Placental pericyte (primary cell): ENCODE data around the gene TRAPPC12. TPM values are rescaled to one million over a fixed set of nuclear protein-coding genes. Genes with fewer than 3 reads are reported as not detected.

Source experiments
- total RNA-seq: library from RNA; depleted of rRNA; stranded (reverse); fragments of >200 nt; gene quantifications from 2 replicates; pipeline ENCODE4 v1.2.3, GENCODE V29; 2012

Gene TRAPPC12
- 62.4 and 89.5 TPM in 2 replicates for total RNA-seq

GRCh38 chr2:3379647-3380534, at the start of gene TRAPPC12:
TRAPPC12 (plus strand) TSS chr2:3379694; CDS start chr2:3387624, 7,930 bp downstream.

GRCh38 chr2:3377612-3378432, 1.7 kb upstream of the TRAPPC12 start, which contains the start of gene EIPR1:
EIPR1 (minus strand) TSS chr2:3377818; CDS start chr2:3377689, 129 bp downstream.

DNA sequence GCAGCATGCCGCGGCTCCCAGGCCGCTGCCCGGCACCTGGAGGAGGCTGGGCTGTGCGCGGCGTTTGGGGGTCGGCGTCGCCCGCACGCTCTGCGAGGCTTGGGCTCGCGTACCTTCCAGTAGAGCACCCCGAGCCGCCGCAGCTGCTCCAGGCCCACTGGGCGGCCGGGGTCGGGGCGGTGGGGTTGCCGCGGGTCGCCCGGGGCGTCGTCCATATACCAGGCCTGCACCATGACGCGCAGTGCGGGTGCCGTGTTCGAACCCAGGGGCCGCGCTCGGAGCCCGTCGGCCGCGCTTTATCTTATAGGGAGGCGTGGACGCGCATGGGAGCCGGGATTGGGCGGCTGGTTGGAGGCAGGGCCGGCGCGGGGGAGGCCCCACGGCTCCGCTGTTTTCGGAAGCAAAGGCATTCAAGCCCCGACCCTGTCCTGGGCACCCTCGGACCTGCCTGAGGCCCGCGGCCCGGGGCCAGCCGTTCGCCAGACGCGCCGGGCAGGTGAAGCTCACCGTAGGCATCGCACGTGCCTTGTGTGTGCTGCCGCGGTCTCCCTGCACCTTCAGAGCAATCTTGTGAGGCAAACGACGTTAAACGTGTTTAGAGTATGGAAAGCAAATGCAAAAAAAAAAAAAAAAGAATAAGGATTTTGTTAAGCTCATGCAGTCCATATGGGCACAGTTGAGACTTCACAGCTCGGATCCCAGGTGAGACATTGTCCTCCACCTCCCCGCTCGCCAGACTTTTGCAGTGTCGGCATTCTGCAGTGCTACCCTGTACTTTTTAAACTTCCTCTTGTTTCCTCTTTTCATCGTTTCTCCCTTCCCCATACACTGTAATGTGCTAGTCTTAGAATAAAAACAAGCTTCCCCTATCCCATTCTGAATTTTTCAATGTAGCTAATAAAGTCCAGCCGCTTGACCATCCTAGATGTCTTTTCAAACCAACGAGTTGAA, 140.0 kb downstream of the TRAPPC12 start, which contains the start of gene ADI1:
Gene ADI1, minus strand, starts transcription at position 277 of the 951 bp plus-strand sequence. Its CDS starts 44 bp downstream, at position 233.

Other genes with a start within 250 kb of the TRAPPC12 start
- gene EIPR1, start 1.9 kb upstream of the TRAPPC12 start, total RNA-seq: 27.4 and 42.7 TPM in 2 replicates
- gene ADI1, start 139.8 kb downstream of the TRAPPC12 start, total RNA-seq: 38.7 and 42.8 TPM in 2 replicates
- 42.4 and 43.1 TPM in 2 replicates for gene RNASEH1, start 178.6 kb downstream of the TRAPPC12 start, total RNA-seq
- gene RPS7, start 195.6 kb downstream of the TRAPPC12 start, total RNA-seq: 1,403 and 1,476 TPM in 2 replicates
- 1.0 and 1.1 TPM in 2 replicates for gene COLEC11, start 215.4 kb downstream of the TRAPPC12 start, total RNA-seq